ENCODE measurements around the gene ISM1.

The ISM1 gene

DNA sequence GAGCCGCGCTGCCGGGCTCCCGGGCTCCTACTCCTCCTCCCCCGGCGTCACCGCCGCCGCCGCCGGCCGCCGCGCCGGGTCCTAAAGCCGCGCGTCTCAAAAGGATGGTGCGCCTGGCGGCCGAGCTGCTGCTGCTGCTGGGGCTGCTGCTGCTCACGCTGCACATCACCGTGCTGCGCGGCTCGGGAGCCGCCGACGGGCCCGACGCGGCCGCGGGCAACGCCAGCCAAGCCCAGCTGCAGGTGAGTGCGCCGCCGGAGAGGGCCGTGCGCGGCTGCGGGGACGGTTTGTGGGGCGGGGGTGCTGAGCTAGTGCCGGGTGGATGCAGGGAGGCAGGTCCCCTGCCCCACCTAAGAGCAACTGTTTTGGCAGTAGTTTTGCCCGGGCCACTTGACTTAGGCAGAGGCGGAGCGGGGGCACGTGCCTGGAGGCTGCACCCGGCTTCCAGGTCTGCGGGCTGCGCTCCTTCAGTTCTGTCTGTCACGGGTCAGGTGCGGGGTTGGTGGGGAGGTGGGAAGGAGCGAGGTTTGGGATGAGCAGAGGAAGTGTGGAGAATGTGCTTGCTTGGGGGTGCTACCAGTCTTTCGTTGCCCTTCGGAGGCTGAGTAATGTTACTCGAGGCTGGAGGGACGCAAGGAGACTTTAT, 722 bp downstream of the ISM1 start:
- no peaks in the 10 kb centered on the region for H3K36me3 ChIP-seq (ENCODE audit: control insufficient read depth, low read length)
- no peaks in the 10 kb centered on the region for H3K4me1 ChIP-seq (ENCODE audit: control insufficient read depth, low read length)
- H3F3A ChIP-seq (ENCODE audit: control insufficient read depth, insufficient read depth), result no peaks in the 10 kb centered on the region
- no peak overlapping the region for H3K4me3 ChIP-seq (ENCODE audit: low read length)
- no peak overlapping the region for H3K4me2 ChIP-seq (ENCODE audit: low read length)
- no peak overlapping the region for H3K27ac ChIP-seq (ENCODE audit: low read depth, low read length)
- no peaks in the 10 kb centered on the region for H3K9me2 ChIP-seq (replicated peaks; ENCODE audit: control insufficient read depth, low read length)
- peaks cover 4% of the 10 kb centered on the region; the same call in 1 of the 2 replicates for H3K9me3 ChIP-seq (ENCODE audit: control insufficient read depth, insufficient read depth, low read length)
- no peaks in the 10 kb centered on the region for H3K79me2 ChIP-seq (ENCODE audit: control insufficient read depth, low read length)
- TF ChIP-seq EZH2phosphoT487 (IDR thresholded peaks at IDR 0.05; ENCODE audit: borderline replicate concordance, low read length), result no peak
- TF ChIP-seq, protein P1, sequence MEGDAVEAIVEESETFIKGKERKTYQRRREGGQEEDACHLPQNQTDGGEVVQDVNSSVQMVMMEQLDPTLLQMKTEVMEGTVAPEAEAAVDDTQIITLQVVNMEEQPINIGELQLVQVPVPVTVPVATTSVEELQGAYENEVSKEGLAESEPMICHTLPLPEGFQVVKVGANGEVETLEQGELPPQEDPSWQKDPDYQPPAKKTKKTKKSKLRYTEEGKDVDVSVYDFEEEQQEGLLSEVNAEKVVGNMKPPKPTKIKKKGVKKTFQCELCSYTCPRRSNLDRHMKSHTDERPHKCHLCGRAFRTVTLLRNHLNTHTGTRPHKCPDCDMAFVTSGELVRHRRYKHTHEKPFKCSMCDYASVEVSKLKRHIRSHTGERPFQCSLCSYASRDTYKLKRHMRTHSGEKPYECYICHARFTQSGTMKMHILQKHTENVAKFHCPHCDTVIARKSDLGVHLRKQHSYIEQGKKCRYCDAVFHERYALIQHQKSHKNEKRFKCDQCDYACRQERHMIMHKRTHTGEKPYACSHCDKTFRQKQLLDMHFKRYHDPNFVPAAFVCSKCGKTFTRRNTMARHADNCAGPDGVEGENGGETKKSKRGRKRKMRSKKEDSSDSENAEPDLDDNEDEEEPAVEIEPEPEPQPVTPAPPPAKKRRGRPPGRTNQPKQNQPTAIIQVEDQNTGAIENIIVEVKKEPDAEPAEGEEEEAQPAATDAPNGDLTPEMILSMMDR (IDR thresholded peaks at IDR 0.05; ENCODE audit: low read depth, low read length, poor library complexity, severe bottlenecking), result no peak
- H3K27me3 ChIP-seq (ENCODE audit: control insufficient read depth, low read length), result no peaks in the 10 kb centered on the region
- H4K20me1 ChIP-seq (ENCODE audit: control insufficient read depth, insufficient read depth, low read depth, low read length), result no peaks in the 10 kb centered on the region

DNA sequence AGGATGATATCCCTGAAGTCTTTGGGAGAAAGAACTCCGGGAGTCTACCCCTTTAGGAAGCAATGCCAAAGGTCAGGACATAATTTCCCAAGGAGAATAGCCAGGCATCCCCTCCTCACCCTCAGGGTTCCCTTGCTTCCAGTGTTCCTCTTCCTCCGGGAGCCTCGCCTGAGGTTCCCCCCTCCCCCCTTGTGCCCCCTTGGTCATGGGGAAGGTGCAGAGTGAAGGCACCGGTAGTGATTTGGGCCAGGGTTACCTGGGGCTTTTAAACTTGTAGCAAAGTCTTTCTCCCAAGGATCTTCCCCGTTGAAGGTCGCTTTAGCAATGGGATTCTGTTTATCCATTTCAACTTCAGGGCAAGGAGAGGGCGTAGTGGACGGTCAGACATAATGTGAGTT, 1.2 kb downstream of the ISM1 start:
- Histone ChIP-seq H3K4me1 (ENCODE audit: control insufficient read depth, low read length) (no peaks in the 10 kb centered on the region), H3K27ac (ENCODE audit: low read depth, low read length) (no peak overlapping the region), H3K4me3 (ENCODE audit: low read length) (no peak overlapping the region), H3F3A (ENCODE audit: control insufficient read depth, insufficient read depth) (no peaks in the 10 kb centered on the region), H3K4me2 (ENCODE audit: low read length) (no peak overlapping the region), H4K20me1 (ENCODE audit: control insufficient read depth, insufficient read depth, low read depth, low read length) (no peaks in the 10 kb centered on the region), H3K79me2 (ENCODE audit: control insufficient read depth, low read length) (no peaks in the 10 kb centered on the region), H3K9me2 (replicated peaks; ENCODE audit: control insufficient read depth, low read length) (no peaks in the 10 kb centered on the region), H3K36me3 (ENCODE audit: control insufficient read depth, low read length) (no peaks in the 10 kb centered on the region), H3K27me3 (ENCODE audit: control insufficient read depth, low read length) (no peaks in the 10 kb centered on the region), H3K9me3 (ENCODE audit: control insufficient read depth, insufficient read depth, low read length) (peaks cover 4% of the 10 kb centered on the region; the same call in 1 of the 2 replicates)
- TF ChIP-seq EZH2phosphoT487 (IDR thresholded peaks at IDR 0.05; ENCODE audit: borderline replicate concordance, low read length), result no peak
- TF ChIP-seq, protein P1 (IDR thresholded peaks at IDR 0.05; ENCODE audit: low read depth, low read length, poor library complexity, severe bottlenecking), result no peak

DNA sequence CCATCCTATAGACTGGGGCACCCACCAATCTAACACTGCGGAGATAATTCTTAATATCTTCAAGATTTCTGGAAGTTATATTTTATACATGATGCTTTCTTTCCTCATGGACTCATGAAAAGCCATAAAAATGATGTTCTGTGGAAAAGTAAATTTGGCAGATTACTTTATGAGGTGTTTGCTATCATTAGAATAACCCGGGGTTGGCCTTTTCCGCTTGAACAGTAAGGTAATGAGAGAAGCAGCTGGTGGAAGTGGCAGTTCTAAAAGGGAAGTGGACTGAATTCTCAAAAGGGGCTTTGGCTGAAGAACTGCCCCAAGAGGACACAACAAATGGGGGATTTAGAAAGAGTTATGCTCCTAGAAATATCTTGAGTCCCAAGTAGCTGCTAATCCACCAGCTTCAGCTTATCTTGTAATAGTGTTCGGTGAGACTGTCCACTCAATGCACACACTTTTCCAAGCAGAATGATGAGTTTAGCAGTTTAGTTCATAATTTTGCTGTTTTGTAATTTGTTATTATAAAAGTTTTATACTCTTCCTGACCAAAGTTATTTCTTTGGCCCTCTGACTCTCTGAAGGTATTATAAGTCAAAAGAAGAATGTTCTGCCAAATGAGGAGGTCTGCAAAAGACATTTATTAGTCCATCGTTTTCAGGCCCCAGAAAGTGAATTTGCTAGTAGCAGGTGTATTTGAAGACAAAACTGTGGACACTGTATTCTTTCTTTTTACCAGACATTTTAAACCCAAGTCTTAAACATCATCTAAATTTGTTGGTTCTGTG, 2.9 kb downstream of the ISM1 start:
- H3F3A ChIP-seq (ENCODE audit: control insufficient read depth, insufficient read depth), result no peaks in the 10 kb centered on the region
- no peaks in the 10 kb centered on the region for H3K79me2 ChIP-seq (ENCODE audit: control insufficient read depth, low read length)
- H3K27me3 ChIP-seq (ENCODE audit: control insufficient read depth, low read length), result no peaks in the 10 kb centered on the region
- peaks cover 4% of the 10 kb centered on the region; the same call in 1 of the 2 replicates for H3K9me3 ChIP-seq (ENCODE audit: control insufficient read depth, insufficient read depth, low read length)
- no peaks in the 10 kb centered on the region for H3K9me2 ChIP-seq (replicated peaks; ENCODE audit: control insufficient read depth, low read length)
- no peaks in the 10 kb centered on the region for H3K4me1 ChIP-seq (ENCODE audit: control insufficient read depth, low read length)
- no peak overlapping the region for H3K4me3 ChIP-seq (ENCODE audit: low read length)
- no peak overlapping the region for H3K27ac ChIP-seq (ENCODE audit: low read depth, low read length)
- no peak overlapping the region for H3K4me2 ChIP-seq (ENCODE audit: low read length)
- H3K36me3 ChIP-seq (ENCODE audit: control insufficient read depth, low read length), result no peaks in the 10 kb centered on the region
- H4K20me1 ChIP-seq (ENCODE audit: control insufficient read depth, insufficient read depth, low read depth, low read length), result no peaks in the 10 kb centered on the region
- TF ChIP-seq, protein P1 (IDR thresholded peaks at IDR 0.05; ENCODE audit: low read depth, low read length, poor library complexity, severe bottlenecking), result no peak
- TF ChIP-seq EZH2phosphoT487 (IDR thresholded peaks at IDR 0.05; ENCODE audit: borderline replicate concordance, low read length), result no peak

All from DOHH2 (cell line).